ENCODE data around the gene INSRR. TPM values are rescaled to one million over a fixed set of nuclear protein-coding genes. Genes with fewer than 3 reads are reported as not detected.
A peak's percentile ranks its signal among the peaks of the same experiment; 100 is the strongest.

INSRR gene
- total and polyA plus RNA-seq, 9 of the 15 experiments (the other 6 are each of a cell fraction or from before 2014, with no cell fraction given), result 0.03 to 0.18 (median 0.06) TPM; not detected in 3

GRCh38 chr1:156882543-156882942 is 23.6 kb upstream of the INSRR start (continued):
- TF ChIP-seq CBFA2T3 (IDR thresholded peaks at IDR 0.05) (peak; percentile 69), TFAP4 (CRISPR knock-in tag; IDR thresholded peaks at IDR 0.05; ENCODE audit: borderline replicate concordance) (peak; percentile 59; the same call in 1 of the 2 replicates), TFAM (CRISPR knock-in tag; conservative IDR thresholded peaks at IDR 0.05) (no peak), ZNF696 (CRISPR knock-in tag; conservative IDR thresholded peaks at IDR 0.05) (no peak), HINFP (tag; conservative IDR thresholded peaks at IDR 0.05; ENCODE audit: low read depth) (0 out of 2 replicates have a peak, but pooled peaks have one; percentile 49), TCFL5 (CRISPR knock-in tag; conservative IDR thresholded peaks at IDR 0.05) (no peak), SAP30 (IDR thresholded peaks at IDR 0.05; ENCODE audit: borderline replicate concordance, insufficient read depth, low read depth, low read length, poor library complexity, severe bottlenecking) (no peak), ATF7 (IDR thresholded peaks at IDR 0.05) (peak; percentile 30; the same call in 1 of the 2 replicates), HDAC1 (IDR thresholded peaks at IDR 0.05) (peak in 1 of 2 experiments; percentile 23; a peak in 1 of 4 replicates)
- TF ChIP-seq, protein P1, sequence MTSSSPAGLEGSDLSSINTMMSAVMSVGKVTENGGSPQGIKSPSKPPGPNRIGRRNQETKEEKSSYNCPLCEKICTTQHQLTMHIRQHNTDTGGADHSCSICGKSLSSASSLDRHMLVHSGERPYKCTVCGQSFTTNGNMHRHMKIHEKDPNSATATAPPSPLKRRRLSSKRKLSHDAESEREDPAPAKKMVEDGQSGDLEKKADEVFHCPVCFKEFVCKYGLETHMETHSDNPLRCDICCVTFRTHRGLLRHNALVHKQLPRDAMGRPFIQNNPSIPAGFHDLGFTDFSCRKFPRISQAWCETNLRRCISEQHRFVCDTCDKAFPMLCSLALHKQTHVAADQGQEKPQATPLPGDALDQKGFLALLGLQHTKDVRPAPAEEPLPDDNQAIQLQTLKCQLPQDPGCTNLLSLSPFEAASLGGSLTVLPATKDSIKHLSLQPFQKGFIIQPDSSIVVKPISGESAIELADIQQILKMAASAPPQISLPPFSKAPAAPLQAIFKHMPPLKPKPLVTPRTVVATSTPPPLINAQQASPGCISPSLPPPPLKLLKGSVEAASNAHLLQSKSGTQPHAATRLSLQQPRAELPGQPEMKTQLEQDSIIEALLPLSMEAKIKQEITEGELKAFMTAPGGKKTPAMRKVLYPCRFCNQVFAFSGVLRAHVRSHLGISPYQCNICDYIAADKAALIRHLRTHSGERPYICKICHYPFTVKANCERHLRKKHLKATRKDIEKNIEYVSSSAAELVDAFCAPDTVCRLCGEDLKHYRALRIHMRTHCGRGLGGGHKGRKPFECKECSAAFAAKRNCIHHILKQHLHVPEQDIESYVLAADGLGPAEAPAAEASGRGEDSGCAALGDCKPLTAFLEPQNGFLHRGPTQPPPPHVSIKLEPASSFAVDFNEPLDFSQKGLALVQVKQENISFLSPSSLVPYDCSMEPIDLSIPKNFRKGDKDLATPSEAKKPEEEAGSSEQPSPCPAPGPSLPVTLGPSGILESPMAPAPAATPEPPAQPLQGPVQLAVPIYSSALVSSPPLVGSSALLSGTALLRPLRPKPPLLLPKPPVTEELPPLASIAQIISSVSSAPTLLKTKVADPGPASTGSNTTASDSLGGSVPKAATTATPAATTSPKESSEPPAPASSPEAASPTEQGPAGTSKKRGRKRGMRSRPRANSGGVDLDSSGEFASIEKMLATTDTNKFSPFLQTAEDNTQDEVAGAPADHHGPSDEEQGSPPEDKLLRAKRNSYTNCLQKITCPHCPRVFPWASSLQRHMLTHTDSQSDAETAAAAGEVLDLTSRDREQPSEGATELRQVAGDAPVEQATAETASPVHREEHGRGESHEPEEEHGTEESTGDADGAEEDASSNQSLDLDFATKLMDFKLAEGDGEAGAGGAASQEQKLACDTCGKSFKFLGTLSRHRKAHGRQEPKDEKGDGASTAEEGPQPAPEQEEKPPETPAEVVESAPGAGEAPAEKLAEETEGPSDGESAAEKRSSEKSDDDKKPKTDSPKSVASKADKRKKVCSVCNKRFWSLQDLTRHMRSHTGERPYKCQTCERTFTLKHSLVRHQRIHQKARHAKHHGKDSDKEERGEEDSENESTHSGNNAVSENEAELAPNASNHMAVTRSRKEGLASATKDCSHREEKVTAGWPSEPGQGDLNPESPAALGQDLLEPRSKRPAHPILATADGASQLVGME (CRISPR knock-in tag; IDR thresholded peaks at IDR 0.05), result no peak
- TF ChIP-seq, protein P2, sequence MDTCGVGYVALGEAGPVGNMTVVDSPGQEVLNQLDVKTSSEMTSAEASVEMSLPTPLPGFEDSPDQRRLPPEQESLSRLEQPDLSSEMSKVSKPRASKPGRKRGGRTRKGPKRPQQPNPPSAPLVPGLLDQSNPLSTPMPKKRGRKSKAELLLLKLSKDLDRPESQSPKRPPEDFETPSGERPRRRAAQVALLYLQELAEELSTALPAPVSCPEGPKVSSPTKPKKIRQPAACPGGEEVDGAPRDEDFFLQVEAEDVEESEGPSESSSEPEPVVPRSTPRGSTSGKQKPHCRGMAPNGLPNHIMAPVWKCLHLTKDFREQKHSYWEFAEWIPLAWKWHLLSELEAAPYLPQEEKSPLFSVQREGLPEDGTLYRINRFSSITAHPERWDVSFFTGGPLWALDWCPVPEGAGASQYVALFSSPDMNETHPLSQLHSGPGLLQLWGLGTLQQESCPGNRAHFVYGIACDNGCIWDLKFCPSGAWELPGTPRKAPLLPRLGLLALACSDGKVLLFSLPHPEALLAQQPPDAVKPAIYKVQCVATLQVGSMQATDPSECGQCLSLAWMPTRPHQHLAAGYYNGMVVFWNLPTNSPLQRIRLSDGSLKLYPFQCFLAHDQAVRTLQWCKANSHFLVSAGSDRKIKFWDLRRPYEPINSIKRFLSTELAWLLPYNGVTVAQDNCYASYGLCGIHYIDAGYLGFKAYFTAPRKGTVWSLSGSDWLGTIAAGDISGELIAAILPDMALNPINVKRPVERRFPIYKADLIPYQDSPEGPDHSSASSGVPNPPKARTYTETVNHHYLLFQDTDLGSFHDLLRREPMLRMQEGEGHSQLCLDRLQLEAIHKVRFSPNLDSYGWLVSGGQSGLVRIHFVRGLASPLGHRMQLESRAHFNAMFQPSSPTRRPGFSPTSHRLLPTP (IDR thresholded peaks at IDR 0.05; ENCODE audit: borderline replicate concordance, extremely low read depth, insufficient read length), result no peak
- TF ChIP-seq, protein P3, sequence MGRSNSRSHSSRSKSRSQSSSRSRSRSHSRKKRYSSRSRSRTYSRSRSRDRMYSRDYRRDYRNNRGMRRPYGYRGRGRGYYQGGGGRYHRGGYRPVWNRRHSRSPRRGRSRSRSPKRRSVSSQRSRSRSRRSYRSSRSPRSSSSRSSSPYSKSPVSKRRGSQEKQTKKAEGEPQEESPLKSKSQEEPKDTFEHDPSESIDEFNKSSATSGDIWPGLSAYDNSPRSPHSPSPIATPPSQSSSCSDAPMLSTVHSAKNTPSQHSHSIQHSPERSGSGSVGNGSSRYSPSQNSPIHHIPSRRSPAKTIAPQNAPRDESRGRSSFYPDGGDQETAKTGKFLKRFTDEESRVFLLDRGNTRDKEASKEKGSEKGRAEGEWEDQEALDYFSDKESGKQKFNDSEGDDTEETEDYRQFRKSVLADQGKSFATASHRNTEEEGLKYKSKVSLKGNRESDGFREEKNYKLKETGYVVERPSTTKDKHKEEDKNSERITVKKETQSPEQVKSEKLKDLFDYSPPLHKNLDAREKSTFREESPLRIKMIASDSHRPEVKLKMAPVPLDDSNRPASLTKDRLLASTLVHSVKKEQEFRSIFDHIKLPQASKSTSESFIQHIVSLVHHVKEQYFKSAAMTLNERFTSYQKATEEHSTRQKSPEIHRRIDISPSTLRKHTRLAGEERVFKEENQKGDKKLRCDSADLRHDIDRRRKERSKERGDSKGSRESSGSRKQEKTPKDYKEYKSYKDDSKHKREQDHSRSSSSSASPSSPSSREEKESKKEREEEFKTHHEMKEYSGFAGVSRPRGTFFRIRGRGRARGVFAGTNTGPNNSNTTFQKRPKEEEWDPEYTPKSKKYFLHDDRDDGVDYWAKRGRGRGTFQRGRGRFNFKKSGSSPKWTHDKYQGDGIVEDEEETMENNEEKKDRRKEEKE (IDR thresholded peaks at IDR 0.05; ENCODE audit: borderline replicate concordance in 1 of 2, control insufficient read depth in 1 of 2, low read depth in 2 of 2, low read length in 1 of 2), result no peak

Data from K562 (cell line).